Measurements from ENCODE around the gene PRKCI. TPM values are rescaled to one million over a fixed set of nuclear protein-coding genes. Genes with fewer than 3 reads are reported as not detected.

Gene PRKCI
- total and polyA plus RNA-seq, 9 of the 15 experiments (the other 6 are each of a cell fraction or from before 2014, with no cell fraction given) = 10.5 to 43.2 (median 31.4) TPM

- H2AFZ ChIP-seq (ENCODE audit: low read depth, low read length) = peak overlapping the region; percentile 25; the same call in 1 of the 2 replicates
- no peak overlapping the region for H3K4me3 ChIP-seq
- intact Hi-C loops (cut with micrococcal nuclease) (no loop called here), in situ Hi-C loops (cut with MboI) (no loop called here)
- H3K36me3 ChIP-seq (ENCODE audit: control insufficient read depth, insufficient read depth, low read length) = no peaks in the 10 kb centered on the region
- H3K4me1 ChIP-seq (replicated peaks in 1 of 2; ENCODE audit: control insufficient read depth in 2 of 2, insufficient read depth in 2 of 2, low read length in 2 of 2) = peaks cover 0 to 1% of the 10 kb centered on the region in 2 experiments; a peak in 2 of 5 replicates
- CTCF ChIA-PET (ENCODE audit: low intra/inter-chr PET ratio) = interaction anchor here (0.6 kb wide), 1 partner anchor 71 kb away, joined by 3 read pairs; no protein-coding TSS in a partner anchor
- no peak overlapping the region for H3K4me2 ChIP-seq (ENCODE audit: insufficient read depth, low read length)
- FAIRE-seq (no peak), DNase-seq (ENCODE audit: extremely low read depth in 1 of 4, low spot score in 3 of 4) (peak in 1 of 4 experiments; percentile 20), ATAC-seq (peak; percentile 64)
- H3K9me1 ChIP-seq (ENCODE audit: control insufficient read depth, insufficient read depth, low read length) = no peaks in the 10 kb centered on the region
- peaks cover 3% of the 10 kb centered on the region; the same call in 1 of the 2 replicates for H3K9me3 ChIP-seq (replicated peaks; ENCODE audit: control insufficient read depth, insufficient read depth, low read depth, low read length)
- POLR2A ChIA-PET = interaction anchor here (0.7 kb wide), 1 partner anchor 531 kb away, joined by 3 read pairs; the partner anchor contains the start of gene RPL22L1
- no TSS peak for BruUV-seq (replicated peaks)
- no peaks in the 10 kb centered on the region for H3K79me2 ChIP-seq (ENCODE audit: control insufficient read depth, insufficient read depth, low read length)
- no peaks in the 10 kb centered on the region for H3K27me3 ChIP-seq (ENCODE audit: control insufficient read depth in 2 of 2, insufficient read depth in 2 of 2, low read length in 2 of 2)
- no peak overlapping the region for H3K27ac ChIP-seq (ENCODE audit: extremely low read depth, low read depth, low read length)
- no peaks in the 10 kb centered on the region for H4K20me1 ChIP-seq (replicated peaks; ENCODE audit: control insufficient read depth, insufficient read depth, low read length)
- TF ChIP-seq ZFP36 (IDR thresholded peaks at IDR 0.05; ENCODE audit: low read depth, low read length, partially characterized antibody) = peak; percentile 78
- TF ChIP-seq CBX5 (IDR thresholded peaks at IDR 0.05; ENCODE audit: borderline replicate concordance, low read depth) = 0 out of 2 replicates have a peak, but pooled peaks have one; percentile 26
- no peak for TF ChIP-seq CBX2 (IDR thresholded peaks at IDR 0.05; ENCODE audit: insufficient read depth, low read length, poor library complexity, severe bottlenecking)
- TF ChIP-seq ZNF311 (CRISPR knock-in tag; IDR thresholded peaks at IDR 0.05) = no peak
- no peak for TF ChIP-seq SNAPC5 (CRISPR knock-in tag; IDR thresholded peaks at IDR 0.05)
- no peak for TF ChIP-seq ZNF280B (CRISPR knock-in tag; IDR thresholded peaks at IDR 0.05)
- TF ChIP-seq ZNF12 (CRISPR knock-in tag; IDR thresholded peaks at IDR 0.05) = no peak
- TF ChIP-seq NR2F6 (CRISPR knock-in tag; IDR thresholded peaks at IDR 0.05) = no peak
- no peak for TF ChIP-seq GABPA (tag; conservative IDR thresholded peaks at IDR 0.05; ENCODE audit: low read depth)
- TF ChIP-seq FOSL1 (tag; conservative IDR thresholded peaks at IDR 0.05) = no peak
- TF ChIP-seq CBX3 (IDR thresholded peaks at IDR 0.05; ENCODE audit: borderline replicate concordance in 1 of 2, low read length in 2 of 2) = peak in 1 of 2 experiments; percentile 62; a peak in 1 of 3 replicates
- no peak for TF ChIP-seq RAD21 (CRISPR knock-in tag; conservative IDR thresholded peaks at IDR 0.05 in 1 of 2, IDR thresholded peaks at IDR 0.05 in 1 of 2)
- TF ChIP-seq ZNF511 (CRISPR knock-in tag; IDR thresholded peaks at IDR 0.05) = no peak
- no peak for TF ChIP-seq ZNF217 (CRISPR knock-in tag; IDR thresholded peaks at IDR 0.05)
- no peak for TF ChIP-seq TCF7L2 (IDR thresholded peaks at IDR 0.05; ENCODE audit: low read depth, low read length)
- 18% methylated on average over 1 of the region's 1 CpG for WGBS (ENCODE audit: insufficient coverage, low coverage, missing lambda C conversion rate)
- no peak overlapping the region for H3K9ac ChIP-seq (ENCODE audit: insufficient read depth in 1 of 2, low read depth in 2 of 2, low read length in 2 of 2)
These were observed 116.6 kb downstream of the PRKCI start for GRCh38 chr3:170338690-170339340.

Data from K562 (cell line).